Measurements from ENCODE around the gene SRGAP3. TPM values are rescaled to one million over a fixed set of nuclear protein-coding genes. Genes with fewer than 3 reads are reported as not detected.

Gene SRGAP3
- total and polyA plus RNA-seq, 10 of the 15 experiments (the other 5 are each of a cell fraction or from before 2014, with no cell fraction given), result 0.32 to 1.7 (median 0.99) TPM

DNA sequence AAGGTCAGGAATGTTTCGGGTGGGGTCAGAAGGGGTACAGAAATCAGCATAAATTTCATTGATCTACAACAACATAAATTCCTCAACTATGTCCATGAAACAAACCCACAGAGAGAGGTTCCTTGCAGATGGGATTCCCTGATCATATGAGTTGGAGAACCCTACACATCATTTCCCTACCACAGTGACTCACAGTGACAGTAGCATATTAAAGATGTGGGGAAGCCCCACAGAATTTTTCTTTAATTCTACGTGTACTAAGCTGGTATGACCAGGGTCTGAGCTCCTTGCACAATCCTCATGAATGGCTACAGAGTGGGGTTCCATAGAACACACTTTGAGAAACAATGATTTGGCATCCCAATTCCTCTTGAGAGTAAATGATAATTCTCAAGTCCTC, 169.3 kb downstream of the SRGAP3 start:
- H3K9ac ChIP-seq (ENCODE audit: control insufficient read depth, insufficient read depth, low read length), result no peak overlapping the region
- H3K4me3 ChIP-seq, result no peak overlapping the region
- H2AFZ ChIP-seq (ENCODE audit: control insufficient read depth, low read depth, low read length), result no peak overlapping the region
- ChIA-PET SMC1A (ENCODE audit: uncharacterized antibody, unreplicated experiment) (interaction anchor here (0.9 kb wide), 1 partner anchor 10 kb away, joined by 3 read pairs; no protein-coding TSS in a partner anchor), POLR2A (no interaction called here), CTCF (interaction anchor here (0.6 to 1.5 kb wide), 2 partner anchors 11 to 170 kb away, joined by 3 read pairs; partner anchors contain the start of gene SRGAP3), RAD21 (ENCODE audit: unreplicated experiment) (no interaction called here)
- no peak for TF ChIP-seq ZNF217 (IDR thresholded peaks at IDR 0.05)
- TF ChIP-seq RFX5 (IDR thresholded peaks at IDR 0.05; ENCODE audit: low read depth, low read length), result no peak
- TF ChIP-seq TCF3 (IDR thresholded peaks at IDR 0.05; ENCODE audit: borderline replicate concordance, insufficient read depth, low read depth, low read length), result no peak
- TF ChIP-seq NFYA (IDR thresholded peaks at IDR 0.05; ENCODE audit: borderline replicate concordance, low read depth, low read length), result no peak
- peak; percentile 37; the same call in 1 of the 2 replicates for TF ChIP-seq JUNB (IDR thresholded peaks at IDR 0.05)
- TF ChIP-seq HDAC2 (IDR thresholded peaks at IDR 0.05), result no peak
- no peaks in the 10 kb centered on the region for H3K9me3 ChIP-seq (replicated peaks; ENCODE audit: control insufficient read depth, insufficient read depth, low read length)
- H4K20me1 ChIP-seq (ENCODE audit: control insufficient read depth, insufficient read depth), result no peaks in the 10 kb centered on the region
- H3K27me3 ChIP-seq (replicated peaks in 1 of 2; ENCODE audit: control insufficient read depth in 2 of 2, insufficient read depth in 2 of 2, low read length in 1 of 2), result no peaks in the 10 kb centered on the region
- in situ Hi-C loops (cut with MboI) (no loop called here), intact Hi-C loops (cut with micrococcal nuclease; ENCODE audit: unreplicated experiment) (no loop called here)
- BruUV-seq (replicated peaks), result no TSS peak
- H3K4me2 ChIP-seq (ENCODE audit: control insufficient read depth, insufficient read depth), result no peak overlapping the region
- no peak for FAIRE-seq
- no peaks in the 10 kb centered on the region for H3K36me3 ChIP-seq (ENCODE audit: control insufficient read depth in 2 of 2, insufficient read depth in 2 of 2, low read length in 1 of 2)
- no peak for DNase-seq (ENCODE audit: low read depth, low spot score)
- ATAC-seq, result peak; percentile 61
- H3K27ac ChIP-seq (ENCODE audit: control insufficient read depth, insufficient read depth), result no peak overlapping the region
- no peaks in the 10 kb centered on the region for H3K79me2 ChIP-seq (ENCODE audit: control insufficient read depth, insufficient read depth, low read length)
- 0 out of 2 replicates have a peak, but pooled peaks cover 8% of the 10 kb centered on the region for H3K4me1 ChIP-seq (ENCODE audit: control insufficient read depth, insufficient read depth, low read length)
- 26% methylated on average over 2 of the region's 2 CpGs for WGBS (ENCODE audit: insufficient coverage, insufficient replicate concordance, low lambda C conversion rate, missing lambda C conversion rate)

- in situ Hi-C loops (cut with MboI), result no loop called here
- DNase-seq (ENCODE audit: low read depth, low spot score), result no peak
- Histone ChIP-seq H3K27me3 (replicated peaks in 1 of 2; ENCODE audit: control insufficient read depth in 2 of 2, insufficient read depth in 2 of 2, low read length in 1 of 2) (no peaks in the 10 kb centered on the region), H3K36me3 (ENCODE audit: control insufficient read depth in 2 of 2, insufficient read depth in 2 of 2, low read length in 1 of 2) (no peaks in the 10 kb centered on the region), H4K20me1 (ENCODE audit: control insufficient read depth, insufficient read depth) (no peaks in the 10 kb centered on the region), H3K9ac (ENCODE audit: control insufficient read depth, insufficient read depth, low read length) (no peak overlapping the region), H3K27ac (ENCODE audit: control insufficient read depth, insufficient read depth) (no peak overlapping the region), H3K79me2 (ENCODE audit: control insufficient read depth, insufficient read depth, low read length) (no peaks in the 10 kb centered on the region), H2AFZ (ENCODE audit: control insufficient read depth, low read depth, low read length) (no peak overlapping the region), H3K4me3 (no peak overlapping the region), H3K4me2 (ENCODE audit: control insufficient read depth, insufficient read depth) (no peak overlapping the region), H3K4me1 (ENCODE audit: control insufficient read depth, insufficient read depth, low read length) (0 out of 2 replicates have a peak, but pooled peaks cover 8% of the 10 kb centered on the region), H3K9me3 (replicated peaks; ENCODE audit: control insufficient read depth, insufficient read depth, low read length) (no peaks in the 10 kb centered on the region)
- ChIA-PET POLR2A (no interaction called here), CTCF (interaction anchor here (0.6 to 1.5 kb wide), 2 partner anchors 10 to 170 kb away, joined by 3 read pairs; partner anchors contain the start of gene SRGAP3), SMC1A (ENCODE audit: uncharacterized antibody, unreplicated experiment) (interaction anchor here (0.9 kb wide), 1 partner anchor 11 kb away, joined by 3 read pairs; no protein-coding TSS in a partner anchor), RAD21 (ENCODE audit: unreplicated experiment) (no interaction called here)
- 48% methylated on average over 8 of the region's 8 CpGs for WGBS (ENCODE audit: insufficient coverage, insufficient replicate concordance, low lambda C conversion rate, missing lambda C conversion rate)
- FAIRE-seq, result no peak
- ATAC-seq, result no peak; the same call in 2 of the 3 replicates
- BruUV-seq (replicated peaks), result no TSS peak
- intact Hi-C loops (cut with micrococcal nuclease; ENCODE audit: unreplicated experiment), result no loop called here
- TF ChIP-seq E2F8 (IDR thresholded peaks at IDR 0.05; ENCODE audit: low read depth, partially characterized antibody) (no peak), SIN3A (IDR thresholded peaks at IDR 0.05; ENCODE audit: low read depth, low read length) (no peak), STAT1 (conservative IDR thresholded peaks at IDR 0.05) (no peak), MLLT1 (IDR thresholded peaks at IDR 0.05) (no peak), SRF (IDR thresholded peaks at IDR 0.05; ENCODE audit: low read depth in 2 of 2, low read length in 2 of 2) (no peak)
- TF ChIP-seq, protein P1, sequence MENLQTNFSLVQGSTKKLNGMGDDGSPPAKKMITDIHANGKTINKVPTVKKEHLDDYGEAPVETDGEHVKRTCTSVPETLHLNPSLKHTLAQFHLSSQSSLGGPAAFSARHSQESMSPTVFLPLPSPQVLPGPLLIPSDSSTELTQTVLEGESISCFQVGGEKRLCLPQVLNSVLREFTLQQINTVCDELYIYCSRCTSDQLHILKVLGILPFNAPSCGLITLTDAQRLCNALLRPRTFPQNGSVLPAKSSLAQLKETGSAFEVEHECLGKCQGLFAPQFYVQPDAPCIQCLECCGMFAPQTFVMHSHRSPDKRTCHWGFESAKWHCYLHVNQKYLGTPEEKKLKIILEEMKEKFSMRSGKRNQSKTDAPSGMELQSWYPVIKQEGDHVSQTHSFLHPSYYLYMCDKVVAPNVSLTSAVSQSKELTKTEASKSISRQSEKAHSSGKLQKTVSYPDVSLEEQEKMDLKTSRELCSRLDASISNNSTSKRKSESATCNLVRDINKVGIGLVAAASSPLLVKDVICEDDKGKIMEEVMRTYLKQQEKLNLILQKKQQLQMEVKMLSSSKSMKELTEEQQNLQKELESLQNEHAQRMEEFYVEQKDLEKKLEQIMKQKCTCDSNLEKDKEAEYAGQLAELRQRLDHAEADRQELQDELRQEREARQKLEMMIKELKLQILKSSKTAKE (IDR thresholded peaks at IDR 0.05; ENCODE audit: low read depth, poor library complexity, severe bottlenecking), result no peak
Measured at GRCh38 chr3:9079676-9080075, 169.8 kb downstream of the SRGAP3 start.
